Measurements from ENCODE around the gene UBR2. TPM values are rescaled to one million over a fixed set of nuclear protein-coding genes. Genes with fewer than 3 reads are reported as not detected.
A peak's percentile ranks its signal among the peaks of the same experiment; 100 is the strongest.
"Not testable (repeated sequence)": the region's sequence is repeated elsewhere in the genome, so short reads cannot be mapped to it uniquely, and the experiment has no call there.

UBR2 gene
- total and polyA plus RNA-seq, 2 donors (not counting 1 experiment from before 2014, with no cell fraction given): 17.9 to 34.7 TPM

DNA sequence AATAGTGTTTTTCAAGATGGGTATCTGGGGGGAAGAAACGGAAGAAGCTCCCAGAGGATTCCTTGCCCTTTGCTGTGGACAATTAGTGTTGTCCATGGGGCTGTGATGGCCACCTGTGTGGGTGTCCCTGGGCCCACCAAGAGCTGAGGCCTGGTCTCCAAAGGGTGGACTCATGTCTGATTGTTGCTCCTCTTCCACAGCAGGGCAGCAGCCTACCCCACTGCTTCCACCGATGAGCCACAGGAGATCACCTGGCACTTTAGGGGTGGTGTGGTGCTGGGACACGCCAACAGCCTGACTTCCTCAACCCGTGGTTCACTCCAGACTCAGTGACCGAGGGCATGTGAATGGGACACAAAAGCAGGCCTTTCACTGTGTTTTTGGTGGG, 133.4 kb downstream of the UBR2 start:
- Histone ChIP-seq H3K4me1 (ENCODE audit: control insufficient read depth, extremely low read depth, insufficient read depth, low read length) (peaks cover 11% of the 10 kb centered on the region), H3K36me3 (ENCODE audit: control insufficient read depth, insufficient read depth, low read length) (peaks cover 4% of the 10 kb centered on the region), H4K20me1 (ENCODE audit: control insufficient read depth, extremely low read depth, insufficient read depth, low read length) (no peaks in the 10 kb centered on the region), H3K79me2 (ENCODE audit: control insufficient read depth, insufficient read depth, low read length) (no peaks in the 10 kb centered on the region), H3K27me3 (ENCODE audit: control insufficient read depth, insufficient read depth, low read length) (no peaks in the 10 kb centered on the region), H3K9me3 (ENCODE audit: control insufficient read depth, insufficient read depth, low read depth, low read length) (no peaks in the 10 kb centered on the region), H3K4me3 (replicated peaks in 1 of 4; ENCODE audit: control extremely low read depth in 1 of 4, insufficient read depth in 1 of 4, low read depth in 3 of 4, low read length in 4 of 4) (no peak overlapping the region), H3K27ac (ENCODE audit: insufficient read depth, low read length) (no peak overlapping the region), H2AFZ (ENCODE audit: low read length) (no peak overlapping the region), H3K9ac (ENCODE audit: insufficient read depth, low read length) (no peak overlapping the region), H3K4me2 (ENCODE audit: extremely low read depth, insufficient read depth, low read length) (no peak overlapping the region)
- no peak for DNase-seq (ENCODE audit: low read depth in 2 of 2)
- no peak for TF ChIP-seq EZH2 (IDR thresholded peaks at IDR 0.05; ENCODE audit: low read length, missing control alignments)
- TF ChIP-seq, protein P1, sequence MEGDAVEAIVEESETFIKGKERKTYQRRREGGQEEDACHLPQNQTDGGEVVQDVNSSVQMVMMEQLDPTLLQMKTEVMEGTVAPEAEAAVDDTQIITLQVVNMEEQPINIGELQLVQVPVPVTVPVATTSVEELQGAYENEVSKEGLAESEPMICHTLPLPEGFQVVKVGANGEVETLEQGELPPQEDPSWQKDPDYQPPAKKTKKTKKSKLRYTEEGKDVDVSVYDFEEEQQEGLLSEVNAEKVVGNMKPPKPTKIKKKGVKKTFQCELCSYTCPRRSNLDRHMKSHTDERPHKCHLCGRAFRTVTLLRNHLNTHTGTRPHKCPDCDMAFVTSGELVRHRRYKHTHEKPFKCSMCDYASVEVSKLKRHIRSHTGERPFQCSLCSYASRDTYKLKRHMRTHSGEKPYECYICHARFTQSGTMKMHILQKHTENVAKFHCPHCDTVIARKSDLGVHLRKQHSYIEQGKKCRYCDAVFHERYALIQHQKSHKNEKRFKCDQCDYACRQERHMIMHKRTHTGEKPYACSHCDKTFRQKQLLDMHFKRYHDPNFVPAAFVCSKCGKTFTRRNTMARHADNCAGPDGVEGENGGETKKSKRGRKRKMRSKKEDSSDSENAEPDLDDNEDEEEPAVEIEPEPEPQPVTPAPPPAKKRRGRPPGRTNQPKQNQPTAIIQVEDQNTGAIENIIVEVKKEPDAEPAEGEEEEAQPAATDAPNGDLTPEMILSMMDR (conservative IDR thresholded peaks at IDR 0.05 in 1 of 2, IDR thresholded peaks at IDR 0.05 in 1 of 2; ENCODE audit: low read depth in 1 of 2, low read length in 2 of 2): no peak

DNA sequence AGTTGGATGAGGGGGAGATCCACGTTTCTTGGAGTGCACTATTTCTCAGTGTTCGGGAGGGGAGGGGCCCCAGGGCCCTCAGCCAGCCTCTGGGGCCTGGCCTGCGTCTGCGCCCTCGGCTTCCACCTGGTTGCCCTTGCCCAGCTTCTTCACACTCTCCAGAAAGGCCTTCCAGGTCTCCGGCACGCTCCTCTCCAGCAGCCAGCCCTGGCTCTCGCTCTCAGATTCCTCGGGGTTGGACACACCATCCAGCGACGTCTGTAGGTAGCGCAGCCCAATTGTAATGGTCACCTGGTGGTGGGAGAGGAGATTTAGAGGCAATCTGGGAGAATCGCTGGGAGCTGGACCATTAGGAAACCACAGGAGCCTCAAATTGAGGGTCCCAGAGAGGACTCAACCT, 134.4 kb downstream of the UBR2 start:
- H3K9me3 ChIP-seq (ENCODE audit: control insufficient read depth, insufficient read depth, low read depth, low read length): no peaks in the 10 kb centered on the region
- peaks cover 7% of the 10 kb centered on the region for H3K4me1 ChIP-seq (ENCODE audit: control insufficient read depth, extremely low read depth, insufficient read depth, low read length)
- H3K9ac ChIP-seq (ENCODE audit: insufficient read depth, low read length): no peak overlapping the region
- no peaks in the 10 kb centered on the region for H3K79me2 ChIP-seq (ENCODE audit: control insufficient read depth, insufficient read depth, low read length)
- no peak for TF ChIP-seq EZH2 (IDR thresholded peaks at IDR 0.05; ENCODE audit: low read length, missing control alignments)
- TF ChIP-seq, protein P1 (conservative IDR thresholded peaks at IDR 0.05 in 1 of 2, IDR thresholded peaks at IDR 0.05 in 1 of 2; ENCODE audit: low read depth in 1 of 2, low read length in 2 of 2): no peak
- no peak overlapping the region for H3K27ac ChIP-seq (ENCODE audit: insufficient read depth, low read length)
- no peak for DNase-seq (ENCODE audit: low read depth in 2 of 2)
- no peaks in the 10 kb centered on the region for H3K27me3 ChIP-seq (ENCODE audit: control insufficient read depth, insufficient read depth, low read length)
- H3K4me2 ChIP-seq (ENCODE audit: extremely low read depth, insufficient read depth, low read length): no peak overlapping the region
- H4K20me1 ChIP-seq (ENCODE audit: control insufficient read depth, extremely low read depth, insufficient read depth, low read length): no peaks in the 10 kb centered on the region
- H2AFZ ChIP-seq (ENCODE audit: low read length): no peak overlapping the region
- no peaks in the 10 kb centered on the region for H3K36me3 ChIP-seq (ENCODE audit: control insufficient read depth, insufficient read depth, low read length)
- H3K4me3 ChIP-seq (replicated peaks in 1 of 4; ENCODE audit: control extremely low read depth in 1 of 4, insufficient read depth in 1 of 4, low read depth in 3 of 4, low read length in 4 of 4): no peak overlapping the region

DNA sequence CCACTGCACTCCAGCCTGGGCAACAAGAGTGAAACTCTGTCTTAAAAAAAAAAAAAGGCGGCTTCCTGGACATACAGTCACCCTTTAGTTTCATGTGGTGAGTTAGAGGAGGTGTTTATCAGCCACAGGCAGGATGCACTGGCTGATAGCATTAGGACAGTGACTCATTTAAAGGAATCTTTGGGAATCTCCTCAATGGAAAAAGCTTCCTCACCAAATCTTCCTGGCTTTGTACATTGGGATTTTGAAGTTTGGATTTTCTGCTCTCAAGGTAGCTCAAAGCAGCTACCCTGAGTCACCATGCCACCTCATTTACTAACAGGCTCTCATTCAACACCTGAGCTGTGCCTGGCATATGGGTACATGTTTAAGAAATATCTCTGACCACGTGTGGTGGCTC, 138.4 kb downstream of the UBR2 start:
- H3K27ac ChIP-seq (ENCODE audit: insufficient read depth, low read length): no peak overlapping the region
- no peak for TF ChIP-seq EZH2 (IDR thresholded peaks at IDR 0.05; ENCODE audit: low read length, missing control alignments)
- TF ChIP-seq, protein P1 (conservative IDR thresholded peaks at IDR 0.05 in 1 of 2, IDR thresholded peaks at IDR 0.05 in 1 of 2; ENCODE audit: low read depth in 1 of 2, low read length in 2 of 2): no peak

DNA sequence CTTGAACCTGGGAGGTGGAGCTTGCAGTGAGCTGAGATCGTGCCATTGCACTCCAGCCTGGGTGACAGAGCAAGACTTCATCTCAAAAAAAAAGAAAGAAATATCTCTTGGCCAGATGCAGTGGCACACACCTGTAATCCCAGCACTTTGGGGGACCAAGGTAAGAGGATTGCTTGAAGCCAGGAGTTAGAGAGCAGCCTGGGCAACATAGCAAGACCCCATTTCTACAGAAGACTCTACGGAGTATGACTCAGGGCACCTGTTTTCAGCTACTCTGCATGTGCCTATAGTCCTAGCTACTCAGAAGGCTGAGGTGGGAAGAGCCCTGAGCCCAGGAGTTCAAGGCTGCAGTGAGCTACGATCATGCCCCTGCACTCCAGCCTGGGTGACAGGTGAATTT, 139.0 kb downstream of the UBR2 start:
- H3K4me3 ChIP-seq (replicated peaks in 1 of 4; ENCODE audit: control extremely low read depth in 1 of 4, insufficient read depth in 1 of 4, low read depth in 3 of 4, low read length in 4 of 4); H3K36me3 ChIP-seq (ENCODE audit: control insufficient read depth, insufficient read depth, low read length); H3K27me3 ChIP-seq (ENCODE audit: control insufficient read depth, insufficient read depth, low read length); H3K9me3 ChIP-seq (ENCODE audit: control insufficient read depth, insufficient read depth, low read depth, low read length); DNase-seq (ENCODE audit: low read depth in 2 of 2); H3K4me1 ChIP-seq (ENCODE audit: control insufficient read depth, extremely low read depth, insufficient read depth, low read length); H3K27ac ChIP-seq (ENCODE audit: insufficient read depth, low read length); H2AFZ ChIP-seq (ENCODE audit: low read length); H3K4me2 ChIP-seq (ENCODE audit: extremely low read depth, insufficient read depth, low read length); H4K20me1 ChIP-seq (ENCODE audit: control insufficient read depth, extremely low read depth, insufficient read depth, low read length); H3K9ac ChIP-seq (ENCODE audit: insufficient read depth, low read length); H3K79me2 ChIP-seq (ENCODE audit: control insufficient read depth, insufficient read depth, low read length): not testable (repeated sequence)

More for the DNA sequence above, 138.4 kb downstream of the UBR2 start:
- no peaks in the 10 kb centered on the region for H3K9me3 ChIP-seq (ENCODE audit: control insufficient read depth, insufficient read depth, low read depth, low read length)
- peak; percentile 32 to 90 for DNase-seq (ENCODE audit: low read depth in 2 of 2)
- H4K20me1 ChIP-seq (ENCODE audit: control insufficient read depth, extremely low read depth, insufficient read depth, low read length): no peaks in the 10 kb centered on the region
- H3K27me3 ChIP-seq (ENCODE audit: control insufficient read depth, insufficient read depth, low read length): no peaks in the 10 kb centered on the region
- no peak overlapping the region for H2AFZ ChIP-seq (ENCODE audit: low read length)
- no peak overlapping the region for H3K4me3 ChIP-seq (replicated peaks in 1 of 4; ENCODE audit: control extremely low read depth in 1 of 4, insufficient read depth in 1 of 4, low read depth in 3 of 4, low read length in 4 of 4)
- H3K4me2 ChIP-seq (ENCODE audit: extremely low read depth, insufficient read depth, low read length): no peak overlapping the region
- H3K36me3 ChIP-seq (ENCODE audit: control insufficient read depth, insufficient read depth, low read length): no peaks in the 10 kb centered on the region
- H3K4me1 ChIP-seq (ENCODE audit: control insufficient read depth, extremely low read depth, insufficient read depth, low read length): no peaks in the 10 kb centered on the region
- no peaks in the 10 kb centered on the region for H3K79me2 ChIP-seq (ENCODE audit: control insufficient read depth, insufficient read depth, low read length)
- no peak overlapping the region for H3K9ac ChIP-seq (ENCODE audit: insufficient read depth, low read length)

Measured in fibroblast of lung (primary cell).